Measurements from ENCODE around the gene UQCC5.

UQCC5 gene

DNA sequence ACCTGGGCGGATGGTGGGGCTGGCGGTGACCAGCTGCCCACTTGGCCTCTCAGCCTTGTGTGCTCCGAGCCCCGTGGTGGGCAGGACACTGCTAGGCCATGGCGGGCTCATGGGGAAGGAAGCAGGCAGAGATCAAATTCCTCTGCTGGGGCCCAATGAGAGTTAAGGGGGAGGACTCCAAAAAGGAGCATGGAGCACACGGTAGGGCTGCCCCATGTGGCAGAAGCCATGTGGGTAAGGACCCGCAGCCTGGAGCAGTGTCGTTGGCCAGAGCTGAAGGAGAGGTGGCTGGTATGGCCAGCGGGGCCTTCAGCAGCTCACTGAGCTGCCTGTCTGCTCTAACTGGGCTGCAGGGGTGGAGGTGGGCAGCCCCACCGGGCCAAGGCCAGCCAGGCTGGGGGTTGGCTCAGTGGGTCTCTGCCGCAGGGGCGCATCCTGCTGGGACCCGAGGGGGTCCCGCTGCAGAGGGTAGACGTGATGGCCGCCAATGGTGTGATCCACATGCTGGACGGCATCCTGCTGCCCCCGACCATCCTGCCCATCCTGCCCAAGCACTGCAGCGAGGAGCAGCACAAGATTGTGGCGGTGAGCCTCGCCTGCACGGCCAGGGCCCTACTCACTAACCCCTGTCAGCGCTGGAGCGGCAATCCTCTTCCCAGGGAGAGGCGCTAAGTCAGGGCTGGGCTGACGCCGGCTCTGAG, 30.0 kb upstream of the UQCC5 start:
- TF ChIP-seq, protein P1, sequence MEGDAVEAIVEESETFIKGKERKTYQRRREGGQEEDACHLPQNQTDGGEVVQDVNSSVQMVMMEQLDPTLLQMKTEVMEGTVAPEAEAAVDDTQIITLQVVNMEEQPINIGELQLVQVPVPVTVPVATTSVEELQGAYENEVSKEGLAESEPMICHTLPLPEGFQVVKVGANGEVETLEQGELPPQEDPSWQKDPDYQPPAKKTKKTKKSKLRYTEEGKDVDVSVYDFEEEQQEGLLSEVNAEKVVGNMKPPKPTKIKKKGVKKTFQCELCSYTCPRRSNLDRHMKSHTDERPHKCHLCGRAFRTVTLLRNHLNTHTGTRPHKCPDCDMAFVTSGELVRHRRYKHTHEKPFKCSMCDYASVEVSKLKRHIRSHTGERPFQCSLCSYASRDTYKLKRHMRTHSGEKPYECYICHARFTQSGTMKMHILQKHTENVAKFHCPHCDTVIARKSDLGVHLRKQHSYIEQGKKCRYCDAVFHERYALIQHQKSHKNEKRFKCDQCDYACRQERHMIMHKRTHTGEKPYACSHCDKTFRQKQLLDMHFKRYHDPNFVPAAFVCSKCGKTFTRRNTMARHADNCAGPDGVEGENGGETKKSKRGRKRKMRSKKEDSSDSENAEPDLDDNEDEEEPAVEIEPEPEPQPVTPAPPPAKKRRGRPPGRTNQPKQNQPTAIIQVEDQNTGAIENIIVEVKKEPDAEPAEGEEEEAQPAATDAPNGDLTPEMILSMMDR (IDR thresholded peaks at IDR 0.05; ENCODE audit: low read depth, low read length), result no peak
- DNase-seq (ENCODE audit: extremely low read depth, low read depth), result no peak

DNA sequence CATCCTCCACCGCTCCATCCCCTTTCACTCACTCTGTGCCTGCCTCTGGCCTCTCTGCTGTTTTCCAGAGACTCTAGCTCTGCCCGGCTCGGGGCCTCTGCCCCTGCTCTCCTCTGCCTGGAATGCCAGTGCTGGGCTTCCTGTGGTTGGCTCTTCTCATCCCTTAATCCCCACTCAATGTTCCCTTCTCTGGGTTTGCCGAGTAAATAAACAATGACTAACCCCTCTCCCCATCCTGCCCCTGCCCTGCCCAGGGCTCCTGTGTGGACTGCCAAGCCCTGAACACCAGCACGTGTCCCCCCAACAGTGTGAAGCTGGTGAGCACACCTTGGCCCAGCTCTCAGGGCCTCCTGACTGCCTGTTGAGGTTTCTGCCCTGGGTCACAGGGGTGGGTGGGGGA, 29.0 kb upstream of the UQCC5 start:
- TF ChIP-seq, protein P1 (IDR thresholded peaks at IDR 0.05; ENCODE audit: low read depth, low read length), result no peak
- no peak for DNase-seq (ENCODE audit: extremely low read depth, low read depth)

DNA sequence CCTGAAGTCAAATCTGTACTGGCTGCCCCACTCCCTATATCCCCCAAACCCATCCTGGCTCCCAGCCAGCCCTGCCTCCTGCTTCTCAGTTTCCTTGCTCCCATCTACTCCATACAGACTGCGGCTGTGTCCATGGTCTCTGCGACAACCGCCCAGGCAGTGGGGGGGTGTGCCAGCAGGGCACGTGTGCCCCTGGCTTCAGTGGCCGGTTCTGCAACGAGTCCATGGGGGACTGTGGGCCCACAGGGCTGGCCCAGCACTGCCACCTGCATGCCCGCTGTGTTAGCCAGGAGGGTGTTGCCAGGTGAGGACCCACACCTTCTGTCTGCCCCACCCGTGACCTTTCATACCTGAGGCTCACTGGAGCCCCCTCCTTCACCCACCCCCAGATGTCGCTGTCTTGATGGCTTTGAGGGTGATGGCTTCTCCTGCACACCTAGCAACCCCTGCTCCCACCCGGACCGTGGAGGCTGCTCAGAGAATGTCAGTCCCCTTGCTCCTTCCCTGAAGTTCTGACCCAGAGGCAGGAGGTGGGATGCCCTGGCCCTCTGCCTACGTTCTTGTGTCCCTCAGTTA, 26.6 kb upstream of the UQCC5 start:
- TF ChIP-seq, protein P1 (IDR thresholded peaks at IDR 0.05; ENCODE audit: low read depth, low read length), result no peak
- DNase-seq (ENCODE audit: extremely low read depth, low read depth), result no peak

DNA sequence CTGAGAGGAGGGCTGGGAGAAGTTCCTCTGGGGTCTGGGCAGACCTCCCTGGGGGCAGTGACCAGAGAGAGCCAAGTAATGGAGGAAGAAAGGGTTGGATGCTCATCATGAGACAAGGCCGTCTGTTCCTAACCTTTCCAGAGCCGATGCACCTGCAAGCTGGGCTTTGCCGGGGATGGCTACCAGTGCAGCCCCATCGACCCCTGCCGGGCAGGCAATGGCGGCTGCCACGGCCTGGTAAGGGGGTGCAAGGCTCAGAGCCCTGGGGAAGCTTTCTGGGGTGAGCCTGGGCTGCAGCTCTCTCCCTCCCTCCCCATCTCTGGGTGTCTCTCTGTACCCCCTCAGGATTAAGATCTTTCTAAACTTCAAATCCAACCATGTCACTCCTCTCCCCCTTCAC, 24.9 kb upstream of the UQCC5 start:
- TF ChIP-seq, protein P1 (IDR thresholded peaks at IDR 0.05; ENCODE audit: low read depth, low read length), result no peak
- no peak for DNase-seq (ENCODE audit: extremely low read depth, low read depth)

DNA sequence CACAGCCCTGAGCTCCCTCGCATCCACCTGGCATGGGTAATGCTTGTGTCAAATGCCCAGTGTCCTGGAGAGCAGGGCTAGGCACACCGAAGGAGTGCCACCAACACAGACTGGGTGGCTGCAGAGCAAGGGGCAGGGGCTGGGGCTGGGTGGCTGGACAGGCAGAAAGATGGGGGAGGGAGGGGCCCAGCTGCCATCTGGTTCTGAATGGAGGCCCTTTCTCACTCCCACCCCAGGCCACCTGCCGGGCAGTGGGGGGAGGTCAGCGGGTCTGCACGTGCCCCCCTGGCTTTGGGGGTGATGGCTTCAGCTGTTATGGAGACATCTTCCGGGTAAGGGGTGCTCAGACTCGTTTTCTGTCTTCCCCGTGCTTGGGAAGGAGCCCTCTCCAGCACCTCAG, 24.3 kb upstream of the UQCC5 start:
- TF ChIP-seq, protein P1 (IDR thresholded peaks at IDR 0.05; ENCODE audit: low read depth, low read length), result no peak
- no peak for DNase-seq (ENCODE audit: extremely low read depth, low read depth)

DNA sequence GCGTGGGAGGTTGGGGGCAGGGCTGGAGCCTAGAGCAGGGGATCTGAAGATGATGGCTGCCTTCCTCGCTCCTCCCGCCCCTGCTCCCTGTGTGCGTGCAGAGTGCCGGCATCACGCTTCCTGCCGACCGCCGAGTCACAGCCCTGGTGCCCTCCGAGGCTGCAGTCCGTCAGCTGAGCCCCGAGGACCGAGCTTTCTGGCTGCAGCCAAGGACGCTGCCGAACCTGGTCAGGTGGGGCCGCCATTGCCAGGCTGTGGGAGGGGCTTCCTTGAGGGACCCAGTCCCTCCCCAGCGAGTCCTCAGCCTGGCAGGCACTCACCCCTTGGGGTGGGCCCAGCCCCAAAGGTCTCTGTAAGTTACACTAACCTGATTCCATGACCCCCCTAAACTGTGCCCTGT, 23.7 kb upstream of the UQCC5 start:
- DNase-seq (ENCODE audit: extremely low read depth, low read depth), result no peak
- TF ChIP-seq, protein P1 (IDR thresholded peaks at IDR 0.05; ENCODE audit: low read depth, low read length), result no peak

DNA sequence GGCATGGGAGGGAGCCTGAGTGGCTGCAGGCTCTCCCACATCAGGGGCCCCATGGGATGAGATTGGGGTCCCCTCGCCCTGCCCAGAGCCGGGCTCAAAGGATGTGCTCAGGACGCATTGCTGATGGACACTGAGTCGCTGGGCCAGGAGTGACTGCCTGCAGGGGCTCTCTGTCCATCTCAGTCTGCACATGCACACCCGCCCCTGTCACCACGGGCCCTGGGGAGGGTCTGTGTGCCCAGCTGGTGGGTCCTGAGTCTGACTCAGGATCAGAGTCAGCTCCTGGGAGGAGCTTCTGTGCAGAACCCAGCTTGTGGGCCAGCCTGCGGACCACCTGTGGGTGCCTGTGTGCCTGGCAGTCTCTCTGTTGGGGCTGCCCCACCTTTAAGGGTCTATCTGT, 23.1 kb upstream of the UQCC5 start:
- TF ChIP-seq, protein P1 (IDR thresholded peaks at IDR 0.05; ENCODE audit: low read depth, low read length), result no peak
- no peak for DNase-seq (ENCODE audit: extremely low read depth, low read depth)
